ENCODE measurements around the gene FOXS1.
"Not testable (repeated sequence)": the region's sequence is repeated elsewhere in the genome, so short reads cannot be mapped to it uniquely, and the experiment has no call there.

The FOXS1 gene

DNA sequence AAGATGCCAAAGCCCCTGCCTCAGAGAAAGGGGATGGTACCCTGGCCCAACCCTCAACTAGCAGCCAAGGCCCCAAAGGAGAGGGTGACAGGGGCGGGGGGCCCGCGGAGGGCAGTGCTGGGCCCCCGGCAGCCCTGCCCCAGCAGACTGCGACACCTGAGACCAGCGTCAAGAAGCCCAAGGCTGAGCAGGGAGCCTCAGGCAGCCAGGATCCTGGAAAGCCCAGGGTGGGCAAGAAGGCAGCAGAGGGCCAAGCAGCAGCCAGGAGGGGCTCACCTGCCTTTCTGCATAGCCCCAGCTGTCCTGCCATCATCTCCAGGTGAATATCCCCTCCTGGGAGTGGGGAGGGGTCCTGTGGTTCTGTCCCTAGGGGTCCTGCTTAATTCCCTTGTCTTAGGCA is 25.2 kb downstream of the FOXS1 start:
- no peak for DNase-seq

DNA sequence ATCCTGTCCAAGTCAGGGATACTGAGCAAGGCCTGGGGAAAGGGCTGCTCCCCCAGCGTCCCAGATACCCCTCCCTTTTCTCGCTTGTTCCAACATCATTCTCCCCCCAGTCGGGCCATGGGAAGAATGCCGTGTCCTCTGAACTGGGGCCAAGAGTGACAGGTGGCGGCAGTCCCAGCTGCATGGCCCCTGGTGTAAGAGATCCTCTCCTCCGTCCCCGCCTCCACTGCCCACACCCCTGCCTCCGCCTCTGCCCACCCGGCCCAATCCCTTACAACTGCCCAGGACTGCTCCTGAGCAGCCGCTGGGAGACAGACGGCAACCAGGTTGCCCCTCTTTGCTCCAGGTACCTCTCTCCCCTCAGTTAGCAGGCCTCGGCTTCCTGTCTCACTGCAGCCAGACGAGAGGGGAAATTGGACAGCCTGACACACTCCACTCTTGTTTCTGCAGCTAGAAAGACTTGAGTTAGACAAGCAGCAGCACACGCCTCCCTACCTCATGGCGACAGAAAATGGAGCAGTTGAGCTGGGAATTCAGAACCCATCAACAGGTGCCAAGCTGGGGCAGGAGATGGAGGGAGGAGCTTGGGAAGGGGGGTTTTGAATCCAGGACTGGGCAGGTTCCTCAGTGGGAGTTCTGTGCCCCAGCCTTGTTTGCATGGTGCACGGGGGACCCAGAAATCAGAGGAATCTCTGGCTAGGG is 26.2 kb downstream of the FOXS1 start, which contains the start of gene MYLK2:
Gene MYLK2, plus strand, starts transcription at position 274 of the 702 bp plus-strand sequence. Its CDS starts 225 bp downstream, at position 499.
- DNase-seq: no peak

- DNase-seq: no peak
Measured at GRCh38 chr20:31818376-31818908, 27.0 kb downstream of the FOXS1 start.

DNA sequence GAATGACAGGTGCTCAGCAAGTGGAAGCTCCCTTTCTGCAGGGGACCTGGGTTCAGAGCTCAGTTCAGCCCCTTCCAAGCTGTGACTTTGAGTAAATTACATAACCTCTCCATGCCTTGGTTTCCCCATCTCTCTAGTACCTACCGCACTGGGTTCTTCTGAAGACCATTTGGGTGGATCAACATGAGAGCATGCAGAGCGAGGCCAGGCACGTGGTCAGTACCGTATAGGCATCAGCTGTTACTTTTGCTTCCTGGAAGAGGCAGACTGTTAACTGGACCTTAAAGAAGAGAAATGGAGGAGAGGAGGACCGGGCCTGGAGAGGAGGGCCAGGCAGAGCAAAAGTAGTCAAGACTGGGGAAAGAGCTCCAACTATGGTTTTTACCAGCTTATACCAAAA is 27.9 kb downstream of the FOXS1 start:
- DNase-seq: no peak

DNA sequence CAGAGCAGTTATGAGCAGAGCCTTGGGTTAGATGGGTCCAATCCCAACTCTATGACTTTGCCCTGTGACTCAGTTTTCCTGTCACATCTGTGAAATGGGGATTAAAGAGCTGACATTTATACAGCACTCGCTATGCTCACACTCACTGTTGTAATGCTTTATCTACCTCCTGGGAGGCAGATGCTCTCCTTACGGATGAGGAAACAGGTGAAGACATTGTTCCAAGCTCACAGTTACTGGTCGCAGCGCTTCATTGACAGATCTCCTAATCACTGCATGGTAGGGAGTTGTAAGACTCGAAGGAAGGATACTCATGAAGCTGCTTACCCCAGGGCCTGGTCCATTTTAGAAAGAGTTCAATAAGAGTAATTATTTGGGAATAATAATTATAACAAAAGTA is 29.2 kb downstream of the FOXS1 start:
- no peak for DNase-seq

DNA sequence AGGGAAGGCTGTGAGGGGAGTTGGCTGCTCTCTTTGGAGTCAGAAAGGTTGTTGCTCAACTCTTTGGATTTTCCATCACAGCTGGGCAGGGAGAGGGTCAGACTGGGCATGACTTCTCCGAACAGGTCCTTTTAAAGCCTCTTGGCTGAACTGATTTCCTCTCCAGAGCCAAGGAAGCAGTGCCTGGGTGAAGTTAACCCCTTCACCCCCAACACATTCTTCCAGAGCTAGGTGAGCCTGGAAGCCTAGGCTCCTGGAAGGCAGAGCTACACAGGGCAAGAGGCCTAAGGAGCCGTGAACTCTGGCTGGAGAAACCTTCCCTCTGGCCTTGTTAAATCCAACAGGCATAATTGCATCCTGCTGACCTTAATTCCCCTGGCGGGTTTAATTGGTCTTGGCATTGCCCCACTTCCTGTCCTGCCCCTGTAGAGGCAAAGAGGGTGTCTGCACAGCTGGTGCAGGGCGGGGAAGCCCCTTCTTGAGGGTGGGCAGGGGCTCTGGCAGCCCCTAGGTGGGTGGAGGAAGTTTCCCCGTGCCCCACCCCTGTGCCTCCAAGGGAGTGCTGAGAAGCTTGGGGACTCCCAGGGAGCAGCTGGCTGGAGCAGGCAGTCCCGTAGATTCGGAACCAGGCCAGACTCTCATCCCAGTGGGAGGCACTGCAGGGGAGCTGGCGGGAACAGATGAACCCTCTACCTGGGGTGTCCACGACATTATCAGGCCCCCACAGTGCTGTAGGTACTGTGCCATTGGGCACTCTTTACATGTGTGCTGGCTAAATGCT is 29.8 kb downstream of the FOXS1 start:
- no peak for DNase-seq

DNA sequence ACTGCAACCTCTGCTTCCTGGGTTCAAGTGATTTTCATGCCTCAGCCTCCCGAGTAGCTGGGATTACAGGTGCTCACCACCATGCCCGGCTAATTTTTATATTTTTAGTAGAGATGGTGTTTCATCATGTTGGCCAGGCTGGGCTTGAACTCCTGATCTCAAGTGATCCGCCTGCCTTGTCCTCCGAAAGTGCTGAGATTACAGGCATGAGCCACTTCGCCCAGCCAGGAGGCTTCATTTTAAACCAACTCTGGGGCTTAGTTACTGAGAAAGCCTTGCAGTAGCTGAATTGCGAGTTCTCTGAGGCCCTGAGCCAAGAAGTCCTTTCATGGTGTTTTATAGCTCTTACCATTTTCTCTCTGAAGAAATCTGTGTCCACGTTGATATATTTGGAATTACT is 31.3 kb downstream of the FOXS1 start:
- DNase-seq: not testable (repeated sequence)

DNA sequence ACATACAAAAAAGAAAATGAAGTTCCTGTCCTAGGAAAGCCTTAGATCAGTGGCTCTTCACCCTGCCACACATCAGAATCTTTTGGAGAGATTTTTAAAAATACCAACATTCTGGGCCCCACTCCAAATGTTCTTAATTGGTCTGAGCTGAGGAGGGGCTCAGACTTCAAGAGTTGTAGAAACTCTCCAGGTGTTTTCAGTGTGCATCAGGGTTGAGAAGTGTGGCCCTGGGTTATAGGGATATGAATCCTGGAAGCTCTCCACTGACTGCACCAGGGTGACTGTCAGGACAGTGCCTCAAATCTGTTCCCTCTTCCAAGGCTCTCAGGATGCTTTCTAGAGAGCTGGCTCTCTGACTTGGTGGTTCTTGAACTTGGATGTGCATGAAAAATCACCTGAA is 31.8 kb downstream of the FOXS1 start:
- DNase-seq: no peak

DNA sequence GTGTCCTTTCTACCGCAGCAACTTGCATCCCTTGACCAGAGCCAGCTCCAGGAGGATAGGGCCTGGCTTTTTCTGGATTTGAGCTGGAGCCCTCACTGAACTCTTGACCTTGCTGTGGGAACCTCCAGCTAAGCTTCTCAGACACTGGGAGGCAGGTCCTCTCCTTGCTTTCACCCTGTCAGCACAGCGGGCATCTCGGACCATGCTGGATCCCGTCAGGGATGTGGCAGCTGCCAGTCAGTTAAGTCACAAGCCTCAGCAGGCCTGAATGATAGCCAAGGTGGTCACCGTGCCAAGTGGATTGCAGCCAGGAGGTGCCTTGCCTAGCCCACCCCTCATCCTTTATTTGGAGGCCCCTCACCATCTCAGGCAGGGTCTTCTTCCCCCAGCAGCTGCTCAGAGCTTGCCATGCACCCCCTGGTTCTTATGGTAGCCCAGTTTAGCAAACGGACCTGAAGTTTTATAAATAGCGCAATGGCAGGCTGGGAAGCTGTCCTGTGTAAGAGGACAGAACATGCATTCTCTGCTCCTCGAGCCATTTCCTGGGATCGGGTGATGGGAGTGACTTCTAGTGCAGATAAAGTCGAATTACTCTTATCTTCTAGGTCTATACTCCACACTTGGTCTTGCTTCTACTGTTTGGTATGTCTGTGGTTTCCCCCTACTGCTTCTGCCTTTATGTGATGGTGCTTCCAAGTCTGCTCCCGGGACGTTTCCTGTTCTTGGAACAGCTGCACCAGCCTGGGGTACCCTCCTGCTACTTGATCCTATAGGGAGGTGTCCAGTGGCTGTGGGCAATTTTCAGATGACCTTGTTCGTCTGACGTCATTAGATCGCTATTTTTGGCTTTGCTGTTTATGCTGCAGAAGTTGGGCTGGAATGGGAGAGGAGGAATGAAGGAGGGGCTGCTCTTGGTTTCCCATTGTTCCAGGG is 33.3 kb downstream of the FOXS1 start:
- DNase-seq: peak; percentile 58

DNA sequence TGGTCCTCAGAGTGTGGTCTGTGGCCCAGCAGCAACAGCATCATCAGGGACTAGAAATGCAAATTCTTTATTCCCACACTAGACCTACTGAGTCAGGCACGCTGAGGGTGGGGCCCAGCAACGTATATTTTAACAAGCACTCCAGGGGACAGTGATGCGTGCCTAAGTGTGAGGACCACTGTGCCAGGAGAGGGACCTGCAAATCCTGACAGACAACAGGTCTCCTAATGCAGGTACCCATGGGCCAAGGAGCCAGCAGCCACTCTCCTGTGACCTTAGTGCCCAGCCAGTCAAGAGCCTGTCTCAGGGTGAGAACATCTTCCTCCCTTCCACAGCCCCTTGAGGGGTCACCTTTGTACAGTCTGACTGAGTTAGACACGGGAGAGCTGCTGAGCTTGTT is 34.2 kb downstream of the FOXS1 start:
- no peak for DNase-seq

DNA sequence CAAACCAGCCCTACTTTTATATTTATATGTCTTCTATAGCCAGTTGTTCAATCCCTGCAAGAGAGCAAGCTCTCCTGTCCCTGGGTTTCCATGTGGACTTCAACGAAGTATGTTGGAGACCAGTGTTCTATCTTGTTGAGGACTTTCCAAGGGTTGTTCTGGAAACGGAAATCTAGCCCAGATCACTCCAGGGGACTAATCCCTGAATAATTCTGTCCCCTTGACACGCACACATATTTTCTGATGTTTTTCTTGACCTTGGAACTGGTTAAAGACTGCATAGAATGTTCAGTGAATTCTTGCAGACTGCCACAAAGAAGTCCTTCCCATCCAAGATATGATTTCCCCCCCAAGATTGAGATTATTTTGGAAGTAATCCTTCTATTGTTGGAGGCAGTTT is 35.7 kb downstream of the FOXS1 start:
- no peak for DNase-seq

GRCh38 chr20:31808481-31808880 is 36.9 kb downstream of the FOXS1 start:
- DNase-seq: no peak

DNA sequence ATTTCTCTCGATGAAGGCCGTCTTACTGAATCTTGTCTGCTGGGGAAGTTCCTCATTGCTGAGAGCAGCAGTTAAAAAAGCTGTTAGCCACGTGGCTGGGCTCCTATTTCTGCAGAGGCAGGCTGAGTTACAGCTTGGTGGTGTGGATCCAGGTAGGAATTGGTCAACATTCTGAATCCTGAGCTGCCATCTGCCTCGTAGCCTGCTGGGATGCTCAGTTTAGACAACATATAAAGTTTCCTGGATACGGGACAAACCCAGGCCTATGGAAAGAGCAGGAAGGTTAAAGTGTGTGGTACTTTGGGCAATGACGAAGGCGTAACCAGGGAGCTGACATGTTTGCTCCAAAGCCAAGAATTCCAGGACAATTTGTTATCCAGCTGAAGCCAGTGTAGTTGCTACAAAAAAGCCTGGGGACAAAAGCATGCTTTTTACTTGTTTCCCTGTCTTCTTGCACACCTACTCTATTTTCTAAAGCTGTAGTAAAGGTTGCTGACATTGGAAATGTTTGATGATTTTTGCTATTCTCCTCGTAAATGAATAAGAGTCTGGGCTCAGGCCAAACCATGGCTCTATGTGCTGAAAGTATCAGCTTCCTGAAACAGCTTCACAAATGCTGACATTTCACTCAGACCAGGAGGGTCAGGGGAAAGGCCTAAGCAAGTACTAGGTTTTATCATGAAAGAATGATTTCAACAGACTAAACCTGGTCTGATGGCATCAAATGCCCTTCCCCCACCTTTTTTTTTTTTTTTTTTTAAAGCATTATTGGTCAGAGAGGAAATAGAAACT is 38.6 kb downstream of the FOXS1 start:
- peak; percentile 54 for DNase-seq

- DNase-seq: peak; percentile 40
Measured at GRCh38 chr20:31803552-31804291, 41.7 kb downstream of the FOXS1 start.

DNA sequence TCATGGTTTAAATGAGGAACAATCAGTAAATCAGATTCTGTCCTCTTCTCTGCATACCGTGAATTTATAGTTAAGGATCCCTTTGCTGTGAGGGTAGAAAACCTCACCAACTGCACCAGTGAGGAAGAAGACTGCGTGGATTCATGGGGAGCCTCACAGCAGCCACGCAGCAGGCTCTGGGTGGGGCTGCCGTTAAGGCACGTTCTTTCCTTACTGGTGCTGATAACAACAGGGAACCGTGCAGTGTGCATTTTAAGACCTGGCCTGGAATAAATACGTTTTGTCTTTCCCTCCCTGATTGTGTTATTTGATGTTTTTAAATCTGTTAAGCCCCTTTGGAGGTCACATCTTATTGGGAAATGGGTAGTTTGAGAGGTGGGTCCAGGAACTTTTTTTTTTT is 43.9 kb downstream of the FOXS1 start:
- peak; percentile 65 for DNase-seq

- no peak for DNase-seq
Measured at GRCh38 chr20:31797364-31797763, 48.0 kb downstream of the FOXS1 start.

All from hematopoietic multipotent progenitor cell treated with erythropoietin and hydrocortisone succinate and interleukin-3 and kit ligand, for 4 days (in vitro differentiated cells).